ENCODE data around the gene ZFYVE28.

The ZFYVE28 gene

DNA sequence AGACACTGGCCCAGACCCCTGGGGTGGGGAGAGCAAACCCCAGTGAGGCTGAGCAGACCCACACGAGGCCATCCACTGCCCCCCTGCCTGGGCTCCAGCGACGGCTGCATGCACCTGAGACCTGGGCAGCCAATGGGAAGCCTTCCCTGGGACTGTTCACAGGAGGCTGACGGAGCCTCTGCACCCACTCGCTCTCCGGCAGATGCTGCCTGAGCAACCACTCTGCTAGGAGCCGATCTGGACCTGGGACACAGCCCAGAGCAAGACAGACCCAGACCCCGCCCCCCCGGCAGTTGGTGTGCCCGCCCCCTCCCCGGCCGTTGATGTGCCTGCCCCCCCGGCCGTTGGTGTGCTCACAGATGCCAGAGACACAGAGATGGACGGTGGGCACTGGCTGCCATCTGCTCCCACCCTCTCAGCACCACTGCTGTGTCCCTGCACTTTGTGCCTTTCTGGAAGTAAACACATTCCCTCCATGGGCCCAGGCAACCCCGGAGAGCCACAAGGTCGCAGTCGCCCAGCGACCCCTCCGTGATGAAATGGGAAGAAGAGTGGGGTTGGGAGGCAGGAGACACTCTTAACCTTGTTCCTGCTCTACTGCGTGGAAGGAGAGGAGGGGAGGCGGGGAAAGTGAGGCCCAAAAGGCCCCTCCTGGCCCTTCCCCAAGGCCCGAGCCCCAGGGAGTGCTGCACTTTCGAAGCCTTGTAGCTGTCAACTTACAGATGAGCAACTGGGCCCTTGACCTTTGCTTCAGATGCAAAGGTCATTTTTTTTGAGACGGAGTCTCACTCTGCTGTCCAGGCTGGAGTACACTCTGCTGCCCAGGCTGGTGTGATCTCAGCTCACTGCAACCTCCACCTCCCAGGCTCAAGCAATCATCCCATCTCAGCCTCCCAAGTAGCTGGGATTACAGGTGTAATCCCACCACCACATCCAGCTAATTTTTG, 62.0 kb downstream of the ZFYVE28 start:
- H3K4me3 Mint-ChIP-seq, result no peak overlapping the region
- TF ChIP-seq, protein P1, sequence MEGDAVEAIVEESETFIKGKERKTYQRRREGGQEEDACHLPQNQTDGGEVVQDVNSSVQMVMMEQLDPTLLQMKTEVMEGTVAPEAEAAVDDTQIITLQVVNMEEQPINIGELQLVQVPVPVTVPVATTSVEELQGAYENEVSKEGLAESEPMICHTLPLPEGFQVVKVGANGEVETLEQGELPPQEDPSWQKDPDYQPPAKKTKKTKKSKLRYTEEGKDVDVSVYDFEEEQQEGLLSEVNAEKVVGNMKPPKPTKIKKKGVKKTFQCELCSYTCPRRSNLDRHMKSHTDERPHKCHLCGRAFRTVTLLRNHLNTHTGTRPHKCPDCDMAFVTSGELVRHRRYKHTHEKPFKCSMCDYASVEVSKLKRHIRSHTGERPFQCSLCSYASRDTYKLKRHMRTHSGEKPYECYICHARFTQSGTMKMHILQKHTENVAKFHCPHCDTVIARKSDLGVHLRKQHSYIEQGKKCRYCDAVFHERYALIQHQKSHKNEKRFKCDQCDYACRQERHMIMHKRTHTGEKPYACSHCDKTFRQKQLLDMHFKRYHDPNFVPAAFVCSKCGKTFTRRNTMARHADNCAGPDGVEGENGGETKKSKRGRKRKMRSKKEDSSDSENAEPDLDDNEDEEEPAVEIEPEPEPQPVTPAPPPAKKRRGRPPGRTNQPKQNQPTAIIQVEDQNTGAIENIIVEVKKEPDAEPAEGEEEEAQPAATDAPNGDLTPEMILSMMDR (IDR thresholded peaks at IDR 0.05), result no peak
- H3K9me3 Mint-ChIP-seq, result no peaks in the 10 kb centered on the region
- H3K27me3 Mint-ChIP-seq (ENCODE audit: low read depth, poor library complexity), result peaks cover 3% of the 10 kb centered on the region
- peaks cover 18% of the 10 kb centered on the region for H3K4me1 Mint-ChIP-seq
- H3K36me3 Mint-ChIP-seq (ENCODE audit: low read depth), result no peaks in the 10 kb centered on the region
- H3K27ac Mint-ChIP-seq, result no peak overlapping the region
- DNase-seq, result no peak

DNA sequence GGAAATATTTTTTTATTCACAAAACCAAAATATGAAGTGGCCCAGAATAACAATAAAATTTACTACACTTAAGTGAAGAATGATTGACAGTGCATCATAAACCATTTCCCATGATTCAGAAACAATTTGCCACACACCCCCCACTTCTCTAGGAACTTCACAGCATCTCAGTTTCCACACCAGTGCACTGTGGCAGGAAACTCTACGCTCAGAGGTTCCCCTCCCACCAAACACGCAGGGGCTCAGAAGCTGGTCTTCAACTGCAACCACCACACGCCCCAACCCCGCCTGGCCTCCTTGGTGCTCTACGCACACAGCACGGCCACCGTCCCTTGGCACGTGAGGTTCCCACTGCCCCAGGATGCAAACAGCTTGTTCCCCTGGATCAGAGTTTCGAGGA, 63.7 kb downstream of the ZFYVE28 start:
- TF ChIP-seq, protein P1 (IDR thresholded peaks at IDR 0.05), result no peak
- Mint-ChIP-seq H3K27me3 (ENCODE audit: low read depth, poor library complexity) (peaks cover 3% of the 10 kb centered on the region), H3K27ac (no peak overlapping the region), H3K4me3 (no peak overlapping the region), H3K4me1 (peaks cover 4% of the 10 kb centered on the region), H3K9me3 (no peaks in the 10 kb centered on the region), H3K36me3 (ENCODE audit: low read depth) (no peaks in the 10 kb centered on the region)
- DNase-seq, result no peak

DNA sequence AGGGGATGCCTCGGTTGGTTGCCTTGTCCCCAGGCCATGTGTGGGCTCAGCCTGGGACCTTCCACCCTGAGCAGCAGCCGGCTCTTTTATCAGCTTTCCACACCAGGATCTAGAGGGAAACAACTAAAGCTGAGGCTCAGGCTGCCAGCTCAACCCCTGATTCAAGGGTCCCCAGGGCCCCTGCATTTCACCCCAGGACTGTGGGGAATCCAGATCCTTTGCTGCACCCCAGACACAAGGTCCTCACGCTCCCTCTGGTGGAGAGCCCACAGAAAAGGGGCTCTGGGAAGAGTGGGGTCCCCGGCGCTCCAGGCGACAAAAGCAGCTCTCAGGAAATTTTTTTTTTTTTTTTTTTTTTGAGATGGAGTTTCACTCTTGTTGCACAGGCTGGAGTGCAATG, 64.3 kb downstream of the ZFYVE28 start:
- TF ChIP-seq, protein P1 (IDR thresholded peaks at IDR 0.05), result no peak
- no peaks in the 10 kb centered on the region for H3K9me3 Mint-ChIP-seq
- no peaks in the 10 kb centered on the region for H3K36me3 Mint-ChIP-seq (ENCODE audit: low read depth)
- H3K27ac Mint-ChIP-seq, result no peak overlapping the region
- peaks cover 4% of the 10 kb centered on the region for H3K4me1 Mint-ChIP-seq
- H3K27me3 Mint-ChIP-seq (ENCODE audit: low read depth, poor library complexity), result peaks cover 3% of the 10 kb centered on the region
- DNase-seq, result no peak
- no peak overlapping the region for H3K4me3 Mint-ChIP-seq

DNA sequence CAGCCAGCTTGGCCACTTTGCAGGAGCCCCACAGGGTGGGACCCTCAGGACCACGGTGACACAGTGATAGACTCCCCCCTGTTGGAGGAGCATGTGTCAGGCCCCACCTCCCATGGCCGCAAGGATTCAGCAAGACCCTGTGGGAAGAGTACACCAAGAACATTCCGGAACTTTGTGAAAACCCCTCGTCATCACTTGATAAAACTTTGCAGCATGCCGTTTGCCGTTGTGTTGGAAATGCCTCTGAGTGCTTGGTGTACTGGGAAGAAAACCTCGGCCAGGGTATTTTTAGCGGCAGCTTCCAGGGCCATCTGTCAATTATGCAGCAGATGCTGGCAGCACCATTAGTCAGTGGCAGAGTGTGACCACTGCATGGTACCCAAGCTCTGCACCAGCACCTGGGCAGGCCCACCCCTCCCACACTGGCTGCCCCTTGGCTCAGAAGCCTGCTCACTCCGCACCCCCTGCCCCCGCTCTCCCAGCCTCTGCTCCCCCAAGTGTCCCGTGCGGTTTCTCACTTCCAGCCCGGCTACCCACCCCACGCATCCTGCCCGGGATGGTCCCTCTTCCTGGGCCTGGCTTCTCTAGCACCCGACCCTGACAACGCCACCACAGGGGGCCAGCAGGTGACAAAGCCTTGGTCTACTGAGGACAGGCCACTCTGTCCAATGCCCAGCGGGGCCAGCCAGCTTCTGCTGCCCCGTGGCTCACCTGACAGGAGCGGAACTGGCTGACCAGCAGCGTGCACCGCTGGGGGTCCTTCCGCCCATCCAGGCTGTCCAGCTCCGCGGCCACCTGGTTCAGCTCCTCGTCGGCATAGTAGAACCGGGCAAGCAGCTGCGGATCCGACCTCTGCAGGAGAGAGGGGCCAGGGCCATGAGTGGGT, 65.0 kb downstream of the ZFYVE28 start:
- Mint-ChIP-seq H3K4me3 (no peak overlapping the region), H3K27me3 (ENCODE audit: low read depth, poor library complexity) (peaks cover 3% of the 10 kb centered on the region), H3K36me3 (ENCODE audit: low read depth) (no peaks in the 10 kb centered on the region), H3K4me1 (peaks cover 4% of the 10 kb centered on the region), H3K27ac (no peak overlapping the region), H3K9me3 (no peaks in the 10 kb centered on the region)
- no peak for DNase-seq
- TF ChIP-seq, protein P1 (IDR thresholded peaks at IDR 0.05), result no peak

DNA sequence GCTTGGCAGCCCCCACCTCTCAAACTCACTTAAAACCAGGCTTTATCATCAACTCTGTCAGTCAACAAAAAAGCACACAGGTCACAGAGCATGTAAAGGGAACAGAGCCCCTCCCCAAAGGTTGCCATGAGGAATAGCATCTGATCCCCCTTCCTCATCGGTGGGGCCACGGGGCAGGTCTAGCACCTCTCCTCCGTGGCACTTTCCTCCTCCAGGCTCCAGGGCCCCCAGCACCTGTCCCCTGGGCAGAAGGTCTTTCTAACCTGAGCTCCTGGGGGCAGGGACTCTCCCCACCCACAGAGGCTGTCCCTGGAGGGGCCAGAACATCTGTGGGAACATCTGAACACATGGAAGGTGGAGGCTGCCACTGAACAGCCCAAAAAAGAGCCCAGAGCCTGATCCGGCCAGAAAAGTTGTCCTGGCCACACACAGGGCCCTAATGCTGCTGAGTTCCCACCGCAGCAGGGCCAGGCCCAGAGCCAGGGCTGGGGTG, 65.7 kb downstream of the ZFYVE28 start:
- TF ChIP-seq, protein P1 (IDR thresholded peaks at IDR 0.05), result no peak
- H3K27ac Mint-ChIP-seq, result no peak overlapping the region
- peaks cover 4% of the 10 kb centered on the region for H3K4me1 Mint-ChIP-seq
- H3K27me3 Mint-ChIP-seq (ENCODE audit: low read depth, poor library complexity), result peaks cover 3% of the 10 kb centered on the region
- no peaks in the 10 kb centered on the region for H3K9me3 Mint-ChIP-seq
- no peaks in the 10 kb centered on the region for H3K36me3 Mint-ChIP-seq (ENCODE audit: low read depth)
- DNase-seq, result no peak
- H3K4me3 Mint-ChIP-seq, result no peak overlapping the region
